Tibial nerve (tissue), 4 donors: ENCODE data around the gene RSPO1.
"Not testable (repeated sequence)": the region's sequence is repeated elsewhere in the genome, so short reads cannot be mapped to it uniquely, and the experiment has no call there.

Experiments used
- EP300 ChIP-seq, 2 donors: sonication (generic); formaldehyde crosslinking; IDR thresholded peaks; one replicate each; pipeline ENCODE4 v1.6.1; 2017; ENCODE audit warnings: antibody characterized with exemption in 2 of 2, mild to moderate bottlenecking in 1 of 2
- POLR2A ChIP-seq, 2 donors: fragments of 450-650 bp; IDR thresholded peaks; one replicate each; pipeline ENCODE4 v1.6.1; 2017; ENCODE audit warnings: antibody characterized with exemption in 2 of 2, mild to moderate bottlenecking in 2 of 2, moderate library complexity in 2 of 2
- TF ChIP-seq, protein P1 (sequence below), 5 experiments: fragments of 200-600 bp in 3 of 5; fragments of 450-650 bp in 2 of 5; sonication (generic) in 3 of 5; IDR thresholded peaks; one replicate each; pipeline ENCODE4 v1.5.1; 2016 to 2019; ENCODE audit warnings: antibody characterized with exemption in 5 of 5, mild to moderate bottlenecking in 3 of 5, moderate library complexity in 2 of 5

DNA sequence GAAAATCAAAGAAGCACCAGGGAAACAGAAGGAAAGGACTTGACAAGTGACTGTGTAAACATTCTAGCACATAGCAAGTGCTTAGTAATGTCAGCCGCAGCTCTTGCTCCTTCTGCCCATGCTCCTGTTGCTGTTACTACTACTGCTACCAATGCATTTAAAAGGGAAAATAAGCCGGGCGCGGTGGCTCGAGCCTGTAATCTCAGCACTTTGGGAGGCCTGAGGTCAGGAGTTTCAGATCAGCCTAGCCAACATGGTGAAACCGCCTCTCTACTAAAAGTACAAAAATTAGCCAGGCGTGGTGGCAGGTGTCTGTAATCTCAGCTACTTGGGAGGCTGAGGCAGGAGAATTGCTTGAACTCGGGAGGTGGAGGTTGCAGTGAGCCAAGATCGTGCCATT is 49.5 kb upstream of the RSPO1 start:
- TF ChIP-seq, protein P1, sequence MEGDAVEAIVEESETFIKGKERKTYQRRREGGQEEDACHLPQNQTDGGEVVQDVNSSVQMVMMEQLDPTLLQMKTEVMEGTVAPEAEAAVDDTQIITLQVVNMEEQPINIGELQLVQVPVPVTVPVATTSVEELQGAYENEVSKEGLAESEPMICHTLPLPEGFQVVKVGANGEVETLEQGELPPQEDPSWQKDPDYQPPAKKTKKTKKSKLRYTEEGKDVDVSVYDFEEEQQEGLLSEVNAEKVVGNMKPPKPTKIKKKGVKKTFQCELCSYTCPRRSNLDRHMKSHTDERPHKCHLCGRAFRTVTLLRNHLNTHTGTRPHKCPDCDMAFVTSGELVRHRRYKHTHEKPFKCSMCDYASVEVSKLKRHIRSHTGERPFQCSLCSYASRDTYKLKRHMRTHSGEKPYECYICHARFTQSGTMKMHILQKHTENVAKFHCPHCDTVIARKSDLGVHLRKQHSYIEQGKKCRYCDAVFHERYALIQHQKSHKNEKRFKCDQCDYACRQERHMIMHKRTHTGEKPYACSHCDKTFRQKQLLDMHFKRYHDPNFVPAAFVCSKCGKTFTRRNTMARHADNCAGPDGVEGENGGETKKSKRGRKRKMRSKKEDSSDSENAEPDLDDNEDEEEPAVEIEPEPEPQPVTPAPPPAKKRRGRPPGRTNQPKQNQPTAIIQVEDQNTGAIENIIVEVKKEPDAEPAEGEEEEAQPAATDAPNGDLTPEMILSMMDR (IDR thresholded peaks at IDR 0.05) = not testable (repeated sequence)
- not testable (repeated sequence) for TF ChIP-seq POLR2A, EP300 (IDR thresholded peaks at IDR 0.05)
